Brain microvascular endothelial cell (primary cell): ENCODE results near the gene PLD1.
A peak's percentile ranks its signal among the peaks of the same experiment; 100 is the strongest.

Experiments
- DNase-seq: peaks from one replicate; pipeline ENCODE4 v3.0.0-alpha.2; 2020
- H3K27ac ChIP-seq: fragments of 250-450 bp; sonication (Bioruptor Pico); 2 replicates; pipeline ENCODE4 v1.5.1; 2020; ENCODE audit warnings: mild to moderate bottlenecking, moderate library complexity
- H3K27me3 ChIP-seq: fragments of 250-450 bp; sonication (Bioruptor Pico); replicated peaks from 2 replicates; pipeline ENCODE4 v1.5.1; 2020; ENCODE audit warnings: mild to moderate bottlenecking
- H3K36me3 ChIP-seq: fragments of 250-450 bp; sonication (Bioruptor Pico); replicated peaks from 2 replicates; pipeline ENCODE4 v1.5.1; 2020; ENCODE audit warnings: mild to moderate bottlenecking
- H3K4me3 ChIP-seq: 2 replicates; pipeline ENCODE4 v1.5.1; 2011; ENCODE audit warnings: low read depth, mild to moderate bottlenecking, control low read depth, low read length, moderate library complexity
- CTCF ChIP-seq: IDR thresholded peaks from 2 replicates; pipeline ENCODE4 v1.5.1; 2011; ENCODE audit warnings: low read depth, mild to moderate bottlenecking, moderate library complexity, low read length, control low read depth, inconsistent platforms; ENCODE audit errors: missing control alignments
- in situ Hi-C: cut with HindIII; loops from 2 replicates; pipeline ENCODE4 v1.10.0; 2017; ENCODE audit warnings: low sequenced_read_pairs, low pct_ligation_motif_present

The PLD1 gene

GRCh38 chr3:171824824-171825221 is 14.5 kb upstream of the PLD1 start:
- peak; percentile 54 for DNase-seq
- no peaks in the 10 kb centered on the region for H3K36me3 ChIP-seq
- H3K27ac ChIP-seq = peak overlapping the region; percentile 75
- TF ChIP-seq CTCF = no peak
- no peak overlapping the region for H3K4me3 ChIP-seq
- no peaks in the 10 kb centered on the region for H3K27me3 ChIP-seq
- in situ Hi-C loops = no loop called here

- no peaks in the 10 kb centered on the region for H3K27me3 ChIP-seq
- H3K27ac ChIP-seq = no peak overlapping the region
- no peak overlapping the region for H3K4me3 ChIP-seq
- TF ChIP-seq CTCF = no peak
- no peak for DNase-seq
- H3K36me3 ChIP-seq = no peaks in the 10 kb centered on the region
- in situ Hi-C loops = no loop called here
Observed at GRCh38 chr3:171824116-171824515, 13.8 kb upstream of the PLD1 start.

GRCh38 chr3:171822431-171823106 is 12.3 kb upstream of the PLD1 start:
- H3K4me3 ChIP-seq = no peak overlapping the region
- no peaks in the 10 kb centered on the region for H3K27me3 ChIP-seq
- no peaks in the 10 kb centered on the region for H3K36me3 ChIP-seq
- in situ Hi-C loops = no loop called here
- H3K27ac ChIP-seq = no peak overlapping the region
- no peak for DNase-seq
- TF ChIP-seq CTCF = no peak

GRCh38 chr3:171821778-171822358 is 11.6 kb upstream of the PLD1 start:
- Histone ChIP-seq H3K27ac (no peak overlapping the region), H3K27me3 (no peaks in the 10 kb centered on the region), H3K36me3 (no peaks in the 10 kb centered on the region), H3K4me3 (no peak overlapping the region)
- TF ChIP-seq CTCF = no peak
- in situ Hi-C loops = no loop called here
- no peak for DNase-seq

- in situ Hi-C loops = no loop called here
- Histone ChIP-seq H3K27me3 (no peaks in the 10 kb centered on the region), H3K27ac (no peak overlapping the region), H3K36me3 (no peaks in the 10 kb centered on the region), H3K4me3 (no peak overlapping the region)
- DNase-seq = no peak
- TF ChIP-seq CTCF = no peak
Observed at GRCh38 chr3:171821044-171821443, 10.8 kb upstream of the PLD1 start.
